ENCODE results near the gene IRF6. TPM values are rescaled to one million over a fixed set of nuclear protein-coding genes. Genes with fewer than 3 reads are reported as not detected.

The IRF6 gene
- total RNA-seq, 2 experiments from 2014 or later, result 0.48 to 0.64 TPM

DNA sequence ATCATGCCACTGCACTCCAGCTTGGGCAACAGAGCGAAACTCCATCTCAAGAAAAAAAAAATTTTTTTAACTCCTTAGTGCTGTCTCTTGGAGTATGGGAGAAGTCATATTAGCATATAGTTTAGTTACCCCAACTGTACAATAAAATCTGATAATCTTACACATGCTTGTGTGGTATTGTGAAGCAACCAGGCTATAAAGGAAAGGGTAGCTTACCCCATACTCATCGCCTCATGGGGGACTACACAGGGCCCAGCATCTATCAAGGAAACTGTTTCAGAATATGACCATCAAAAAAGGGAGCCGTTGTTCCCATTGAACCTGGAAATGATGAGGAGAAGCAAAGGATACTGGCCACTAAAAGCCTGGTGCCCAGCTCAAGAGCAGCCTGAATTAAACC lies 53.1 kb downstream of the IRF6 start:
- intact Hi-C loops (cut with micrococcal nuclease), result loop anchor here (1.0 to 10.0 kb wide), 6 partner anchors 15 to 1928 kb away; partner anchors contain the start of genes C1orf74 and UTP25
- Mint-ChIP-seq H3K4me3 (no peak overlapping the region), H3K27me3 (ENCODE audit: low read depth) (no peaks in the 10 kb centered on the region), H3K4me1 (ENCODE audit: low read depth) (peaks cover 68% of the 10 kb centered on the region), H3K36me3 (ENCODE audit: low read depth) (peaks cover 16% of the 10 kb centered on the region), H3K9me3 (no peaks in the 10 kb centered on the region), H3K27ac (peak overlapping the region; percentile 95)
- DNase-seq, result no peak
- CTCF ChIA-PET, result interaction anchor here (0.8 to 6.2 kb wide), 7 partner anchors 8 to 71 kb away, joined by 3 to 77 read pairs (median 3); no protein-coding TSS in a partner anchor

DNA sequence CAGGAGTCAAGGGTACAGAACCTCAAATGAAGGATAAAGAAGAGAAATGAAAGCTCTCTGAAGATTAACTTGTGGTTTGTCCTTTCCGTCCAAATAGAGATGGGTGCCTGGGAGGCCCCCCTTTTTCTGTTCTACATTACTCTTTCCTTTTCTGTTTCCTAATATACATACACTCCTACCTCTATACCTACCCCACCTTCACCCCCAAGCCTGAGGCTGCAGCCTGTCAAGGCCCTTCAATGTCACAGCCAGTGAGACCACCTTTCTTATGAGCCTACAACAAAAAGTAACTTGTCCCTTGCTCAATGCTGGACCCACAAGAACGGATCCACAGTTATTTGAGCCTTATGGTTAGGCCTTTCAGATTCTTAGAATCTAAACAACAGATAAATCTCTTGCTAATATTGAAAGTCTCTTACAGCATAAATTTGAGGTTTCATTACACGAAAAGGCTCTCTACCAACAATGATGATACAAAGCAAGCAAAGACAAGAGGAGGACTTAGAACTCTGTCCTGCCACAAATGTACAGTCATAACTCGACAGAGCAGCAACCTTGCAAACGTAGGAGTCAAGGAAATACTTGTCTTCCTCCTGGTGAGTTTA lies 54.2 kb downstream of the IRF6 start:
- Mint-ChIP-seq H3K4me3 (peak overlapping the region; percentile 56), H3K36me3 (ENCODE audit: low read depth) (peaks cover 7% of the 10 kb centered on the region), H3K27me3 (ENCODE audit: low read depth) (no peaks in the 10 kb centered on the region), H3K9me3 (no peaks in the 10 kb centered on the region), H3K4me1 (ENCODE audit: low read depth) (peaks cover 78% of the 10 kb centered on the region), H3K27ac (peak overlapping the region; percentile 95)
- peak; percentile 71 for DNase-seq
- intact Hi-C loops (cut with micrococcal nuclease), result loop anchor here (1.0 to 10.0 kb wide), 9 partner anchors 17 to 1927 kb away; partner anchors contain the start of genes C1orf74 and UTP25
- CTCF ChIA-PET, result interaction anchor here (0.7 to 8.7 kb wide), 13 partner anchors 9 to 175 kb away, joined by 3 to 77 read pairs (median 3); no protein-coding TSS in a partner anchor

DNA sequence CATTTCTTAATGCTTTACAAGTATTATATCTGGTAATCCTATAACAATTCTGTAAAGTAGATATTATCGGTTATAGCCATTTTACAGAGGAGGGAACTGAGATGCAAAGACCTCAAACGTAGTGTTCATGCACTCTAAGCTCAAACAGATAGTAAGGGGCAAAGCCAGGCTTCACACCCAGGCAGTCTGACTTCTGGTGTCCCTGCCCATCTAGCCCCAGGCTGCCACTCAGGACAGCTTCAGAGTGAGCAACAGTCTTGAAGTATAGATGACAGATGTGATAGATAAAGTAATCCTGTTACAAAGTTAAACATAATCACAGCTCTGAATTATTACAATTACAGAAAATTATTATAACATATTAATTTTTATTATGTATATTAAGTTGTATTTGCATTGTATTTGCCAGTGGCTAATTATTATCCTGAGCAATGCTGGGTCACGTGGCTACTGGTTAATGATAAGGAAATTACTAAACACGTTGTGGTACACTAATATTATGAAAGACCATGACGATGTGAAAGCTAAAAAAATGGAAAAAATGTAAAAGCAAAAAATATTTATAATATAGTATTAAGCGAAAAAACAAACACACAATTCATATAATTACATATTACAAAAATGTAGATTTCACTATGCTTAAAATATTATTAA lies 56.1 kb downstream of the IRF6 start:
- peaks cover 75% of the 10 kb centered on the region for H3K4me1 Mint-ChIP-seq (ENCODE audit: low read depth)

DNA sequence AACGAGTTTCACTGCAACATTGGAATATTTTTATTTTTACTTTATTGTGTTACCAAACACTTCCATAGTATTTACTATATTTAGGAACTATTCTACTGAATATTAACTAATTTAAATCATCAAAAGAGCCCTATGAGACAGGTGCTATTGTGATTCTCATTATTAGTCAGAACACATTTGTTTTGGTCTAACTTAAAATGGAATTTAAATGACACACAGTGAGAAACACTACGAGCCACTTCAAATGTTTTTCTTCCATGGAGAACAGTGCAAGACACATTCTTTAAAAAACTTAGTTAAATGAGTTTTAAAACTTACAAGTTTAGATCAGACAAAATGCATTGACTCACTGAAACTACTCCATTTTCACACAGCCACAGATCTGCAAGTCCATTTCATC lies 56.7 kb downstream of the IRF6 start:
- Mint-ChIP-seq H3K27ac (peak overlapping the region; percentile 77), H3K9me3 (no peaks in the 10 kb centered on the region), H3K4me3 (peak overlapping the region; percentile 9), H3K4me1 (ENCODE audit: low read depth) (peaks cover 74% of the 10 kb centered on the region), H3K27me3 (ENCODE audit: low read depth) (no peaks in the 10 kb centered on the region), H3K36me3 (ENCODE audit: low read depth) (no peaks in the 10 kb centered on the region)
- CTCF ChIA-PET, result interaction anchor here (0.8 to 8.7 kb wide), 42 partner anchors 9 to 183 kb away, joined by 3 to 77 read pairs (median 6); partner anchors contain the start of gene HSD11B1
- intact Hi-C loops (cut with micrococcal nuclease), result no loop called here
- DNase-seq, result no peak

More for the DNA sequence above, 56.1 kb downstream of the IRF6 start:
- H3K4me3 Mint-ChIP-seq, result peak overlapping the region; percentile 9
- no peaks in the 10 kb centered on the region for H3K9me3 Mint-ChIP-seq
- intact Hi-C loops (cut with micrococcal nuclease), result loop anchor here (10.0 kb wide), 1 partner anchor 1925 kb away; no protein-coding TSS in a partner anchor
- no peaks in the 10 kb centered on the region for H3K27me3 Mint-ChIP-seq (ENCODE audit: low read depth)
- H3K27ac Mint-ChIP-seq, result peak overlapping the region; percentile 77
- no peak for DNase-seq
- H3K36me3 Mint-ChIP-seq (ENCODE audit: low read depth), result no peaks in the 10 kb centered on the region
- CTCF ChIA-PET, result interaction anchor here (0.8 to 8.7 kb wide), 19 partner anchors 8 to 183 kb away, joined by 3 to 77 read pairs (median 5); no protein-coding TSS in a partner anchor

DNA sequence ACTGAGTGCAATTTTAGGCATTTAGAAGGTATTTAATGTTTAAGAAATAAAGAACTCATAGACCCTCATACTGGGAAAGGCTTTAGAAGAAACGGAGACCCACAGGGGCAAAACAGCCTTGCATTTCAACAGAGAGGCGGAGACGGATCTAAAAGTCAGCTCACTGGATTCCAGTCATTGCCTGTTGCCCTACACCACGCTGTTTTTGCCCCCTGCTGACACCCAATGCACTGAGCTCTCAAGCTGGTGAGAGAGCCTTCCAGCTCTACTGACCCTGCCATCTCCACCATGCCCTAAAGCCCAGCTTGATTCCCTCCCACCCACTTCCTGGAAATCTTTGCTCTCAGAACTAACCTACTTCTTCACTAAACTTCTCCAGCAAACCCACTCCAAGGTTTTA lies 57.3 kb downstream of the IRF6 start:
- intact Hi-C loops (cut with micrococcal nuclease), result no loop called here
- Mint-ChIP-seq H3K27ac (peak overlapping the region; percentile 91), H3K36me3 (ENCODE audit: low read depth) (no peaks in the 10 kb centered on the region), H3K9me3 (no peaks in the 10 kb centered on the region), H3K27me3 (ENCODE audit: low read depth) (no peaks in the 10 kb centered on the region), H3K4me1 (ENCODE audit: low read depth) (peaks cover 69% of the 10 kb centered on the region), H3K4me3 (no peak overlapping the region)
- CTCF ChIA-PET, result interaction anchor here (0.6 to 8.7 kb wide), 50 partner anchors 9 to 182 kb away, joined by 3 to 77 read pairs (median 5); partner anchors contain the start of genes G0S2 and HSD11B1
- no peak for DNase-seq

DNA sequence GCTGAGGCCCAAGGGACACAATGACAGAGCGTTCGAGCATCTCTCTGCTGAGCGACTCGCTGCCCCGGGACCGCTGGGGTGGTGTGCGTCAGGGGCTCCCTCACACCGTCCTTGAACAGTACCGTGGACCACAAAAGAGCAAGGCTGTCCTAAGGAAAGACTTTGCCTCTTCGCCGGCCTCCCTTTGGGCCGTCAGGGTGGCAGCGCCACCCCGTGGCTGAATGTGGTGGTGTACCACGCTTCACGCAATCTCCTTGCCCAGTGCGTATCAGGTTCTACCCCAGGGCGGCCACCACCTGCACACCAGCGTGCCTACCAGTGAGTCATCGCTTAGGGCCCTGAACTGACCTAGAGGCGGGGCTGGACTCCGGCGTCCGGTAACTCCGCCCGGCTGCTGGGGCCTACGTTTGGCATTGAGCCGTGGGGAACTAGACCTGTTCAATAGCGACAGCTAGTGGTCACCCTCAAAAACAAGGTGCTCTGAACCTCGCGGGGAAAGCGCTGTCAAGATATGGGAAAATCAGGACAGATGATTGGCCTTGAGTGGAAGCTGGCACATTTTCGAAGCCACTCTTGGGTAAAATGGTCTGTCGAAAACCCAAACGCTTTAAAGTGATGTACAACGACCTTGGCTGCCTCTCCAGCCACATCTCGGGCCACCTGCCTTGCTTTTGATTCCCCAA lies 58.2 kb downstream of the IRF6 start:
- peaks cover 71% of the 10 kb centered on the region for H3K4me1 Mint-ChIP-seq (ENCODE audit: low read depth)
- peak; percentile 92 for DNase-seq
- peak overlapping the region; percentile 66 for H3K4me3 Mint-ChIP-seq
- intact Hi-C loops (cut with micrococcal nuclease), result loop anchor here (1.0 kb wide), 9 partner anchors 11 to 178 kb away; no protein-coding TSS in a partner anchor
- no peaks in the 10 kb centered on the region for H3K27me3 Mint-ChIP-seq (ENCODE audit: low read depth)
- H3K9me3 Mint-ChIP-seq, result no peaks in the 10 kb centered on the region
- H3K36me3 Mint-ChIP-seq (ENCODE audit: low read depth), result no peaks in the 10 kb centered on the region
- CTCF ChIA-PET, result interaction anchor here (0.5 to 8.7 kb wide), 47 partner anchors 10 to 612 kb away, joined by 3 to 77 read pairs (median 5); partner anchors contain the start of genes G0S2 and HSD11B1
- H3K27ac Mint-ChIP-seq, result peak overlapping the region; percentile 91

DNA sequence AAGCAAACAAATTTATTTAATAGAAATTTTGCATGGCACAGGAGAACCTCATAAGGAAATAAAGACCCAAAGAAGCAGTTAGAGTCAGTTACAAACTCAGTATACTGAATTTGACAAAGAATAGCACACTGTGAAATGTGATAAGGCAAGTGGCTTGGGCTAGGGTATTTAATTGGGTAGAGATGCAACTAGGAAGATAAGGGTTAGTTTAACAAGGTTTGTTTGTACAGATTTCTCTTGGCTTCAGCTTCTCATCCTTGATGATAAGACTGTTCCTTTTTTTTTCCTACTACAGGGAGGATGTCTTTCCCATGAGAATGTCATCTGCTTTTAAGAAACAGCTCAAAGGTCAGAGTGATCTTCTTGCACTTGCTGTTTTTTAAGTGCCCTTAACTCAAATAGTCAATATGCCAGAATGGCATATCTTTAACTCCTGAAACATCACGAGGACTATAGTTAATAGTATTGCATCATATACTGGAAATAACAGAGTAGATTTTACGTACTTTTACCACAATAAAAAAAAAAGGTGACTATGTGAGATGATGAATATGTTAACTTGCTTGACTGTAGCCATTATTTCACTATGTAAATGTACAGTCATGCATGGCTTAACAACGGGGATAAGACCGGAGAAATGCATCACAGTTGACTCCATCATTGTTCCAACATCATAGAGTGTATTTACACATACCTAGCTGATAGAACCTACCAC lies 59.3 kb downstream of the IRF6 start:
- CTCF ChIA-PET, result interaction anchor here (0.6 to 8.7 kb wide), 16 partner anchors 10 to 177 kb away, joined by 3 to 55 read pairs (median 4); no protein-coding TSS in a partner anchor
- H3K4me1 Mint-ChIP-seq (ENCODE audit: low read depth), result peaks cover 71% of the 10 kb centered on the region
- H3K27ac Mint-ChIP-seq, result peak overlapping the region; percentile 91
- no peak for DNase-seq
- intact Hi-C loops (cut with micrococcal nuclease), result loop anchor here (1.0 kb wide), 9 partner anchors 10 to 177 kb away; no protein-coding TSS in a partner anchor
- no peak overlapping the region for H3K4me3 Mint-ChIP-seq
- H3K9me3 Mint-ChIP-seq, result no peaks in the 10 kb centered on the region
- H3K36me3 Mint-ChIP-seq (ENCODE audit: low read depth), result no peaks in the 10 kb centered on the region
- H3K27me3 Mint-ChIP-seq (ENCODE audit: low read depth), result no peaks in the 10 kb centered on the region

DNA sequence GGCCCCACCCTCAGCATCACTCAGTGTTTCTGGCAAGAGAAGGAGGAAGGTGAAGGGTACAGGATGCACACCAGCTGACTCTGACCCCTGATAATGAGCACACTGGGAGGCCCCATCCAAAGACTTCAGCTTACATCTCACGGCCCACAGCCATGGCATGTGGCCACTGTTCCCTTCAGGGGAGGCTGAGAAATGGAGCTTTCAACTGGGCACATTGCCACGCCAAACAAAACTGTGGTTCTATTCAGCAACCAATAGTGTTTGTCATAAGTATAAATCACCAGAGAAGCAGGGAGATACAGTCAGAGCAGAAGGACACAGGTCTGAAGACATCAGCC lies 62.8 kb downstream of the IRF6 start:
- Mint-ChIP-seq H3K9me3 (no peaks in the 10 kb centered on the region), H3K4me3 (no peak overlapping the region), H3K27ac (peak overlapping the region; percentile 70), H3K27me3 (ENCODE audit: low read depth) (no peaks in the 10 kb centered on the region), H3K4me1 (ENCODE audit: low read depth) (peaks cover 49% of the 10 kb centered on the region), H3K36me3 (ENCODE audit: low read depth) (no peaks in the 10 kb centered on the region)
- intact Hi-C loops (cut with micrococcal nuclease), result no loop called here
- CTCF ChIA-PET, result interaction anchor here (1.2 to 8.7 kb wide), 3 partner anchors 50 to 166 kb away, joined by 3 to 55 read pairs (median 6); no protein-coding TSS in a partner anchor
- DNase-seq, result peak; percentile 31

DNA sequence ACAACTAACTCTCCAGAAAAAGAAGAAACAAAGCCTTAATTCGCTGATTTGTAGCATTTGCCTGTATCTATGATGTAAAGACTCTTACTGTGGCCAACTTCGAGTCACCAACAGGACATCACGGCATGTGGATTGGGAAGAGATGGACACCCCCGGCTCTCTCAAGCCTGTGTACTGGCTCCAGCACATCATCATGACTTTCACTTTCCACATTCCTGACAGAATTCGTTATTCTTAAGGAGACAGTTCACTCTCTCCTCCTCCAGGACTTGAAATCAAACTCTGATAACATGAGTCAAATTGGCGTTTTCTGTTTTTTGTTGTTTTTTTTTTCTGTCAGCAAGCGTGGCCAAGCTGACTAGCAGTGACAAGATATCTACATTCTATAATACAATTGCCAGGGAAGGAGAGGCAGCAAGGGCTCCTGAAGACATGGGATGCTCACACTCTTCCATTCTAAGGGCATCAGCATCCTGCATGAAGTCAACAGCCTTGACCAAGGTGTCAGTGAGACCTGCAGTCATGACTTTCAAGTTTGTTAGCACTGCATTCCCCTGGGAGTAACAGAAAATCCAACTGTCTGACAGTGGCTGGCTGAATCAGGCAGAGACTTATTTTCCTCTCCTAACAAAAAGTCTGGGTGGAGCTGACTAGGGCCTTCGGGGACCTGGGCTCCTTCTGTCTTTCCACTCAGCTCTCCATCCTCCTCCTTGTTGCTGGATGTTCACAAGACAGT lies 63.4 kb downstream of the IRF6 start:
- Mint-ChIP-seq H3K27me3 (ENCODE audit: low read depth) (no peaks in the 10 kb centered on the region), H3K4me3 (no peak overlapping the region), H3K36me3 (ENCODE audit: low read depth) (no peaks in the 10 kb centered on the region), H3K9me3 (no peaks in the 10 kb centered on the region), H3K27ac (peak overlapping the region; percentile 70), H3K4me1 (ENCODE audit: low read depth) (peaks cover 48% of the 10 kb centered on the region)
- DNase-seq, result no peak
- intact Hi-C loops (cut with micrococcal nuclease), result no loop called here
- CTCF ChIA-PET, result interaction anchor here (1.2 to 8.7 kb wide), 3 partner anchors 49 to 165 kb away, joined by 3 to 55 read pairs (median 6); no protein-coding TSS in a partner anchor

DNA sequence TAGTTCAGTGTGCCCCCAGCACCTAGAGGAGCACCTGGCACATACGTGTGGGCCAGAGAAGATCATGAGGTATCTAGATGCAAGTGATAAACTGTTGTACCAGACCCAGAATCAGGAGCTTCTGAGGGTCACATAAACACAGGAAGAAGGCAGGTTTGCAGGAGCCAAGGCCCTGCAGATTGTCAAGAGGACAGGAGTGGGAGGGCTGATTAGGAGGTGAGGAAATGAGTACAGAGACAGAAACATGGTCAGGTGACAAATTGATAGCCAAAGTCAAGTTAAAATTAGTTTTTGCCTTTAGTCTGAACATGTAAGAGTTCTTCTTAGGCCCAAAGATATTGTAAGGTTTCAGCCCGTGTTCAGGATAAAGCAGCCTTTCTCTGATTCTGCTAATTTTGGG lies 64.1 kb downstream of the IRF6 start:
- no peaks in the 10 kb centered on the region for H3K36me3 Mint-ChIP-seq (ENCODE audit: low read depth)
- H3K4me1 Mint-ChIP-seq (ENCODE audit: low read depth), result peaks cover 47% of the 10 kb centered on the region
- no peaks in the 10 kb centered on the region for H3K27me3 Mint-ChIP-seq (ENCODE audit: low read depth)
- no peaks in the 10 kb centered on the region for H3K9me3 Mint-ChIP-seq
- H3K4me3 Mint-ChIP-seq, result no peak overlapping the region
- H3K27ac Mint-ChIP-seq, result peak overlapping the region; percentile 67
- intact Hi-C loops (cut with micrococcal nuclease), result no loop called here
- CTCF ChIA-PET, result interaction anchor here (1.9 kb wide), 1 partner anchor 49 kb away, joined by 6 read pairs; no protein-coding TSS in a partner anchor
- no peak for DNase-seq

DNA sequence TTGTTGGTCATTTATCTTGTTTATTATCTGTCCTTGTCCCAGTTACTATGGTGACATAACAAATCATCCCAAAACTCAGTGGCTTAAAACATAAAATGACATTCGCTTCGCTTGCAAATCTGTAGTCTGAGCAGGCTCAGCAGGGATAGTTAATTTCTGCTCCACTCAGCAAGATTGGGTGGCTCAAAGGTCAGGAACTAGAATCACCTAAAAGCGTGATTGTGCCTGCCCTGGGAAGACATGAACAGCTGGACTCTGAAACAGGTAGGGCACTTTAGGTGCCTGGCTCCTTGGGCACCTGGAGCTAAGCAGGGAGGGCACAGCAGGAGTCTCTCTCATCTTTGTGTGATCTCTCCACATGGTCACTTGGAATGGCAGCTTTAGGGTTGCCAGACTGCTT lies 64.7 kb downstream of the IRF6 start:
- Mint-ChIP-seq H3K9me3 (no peaks in the 10 kb centered on the region), H3K4me1 (ENCODE audit: low read depth) (peaks cover 47% of the 10 kb centered on the region), H3K27ac (peak overlapping the region; percentile 67), H3K27me3 (ENCODE audit: low read depth) (no peaks in the 10 kb centered on the region), H3K36me3 (ENCODE audit: low read depth) (no peaks in the 10 kb centered on the region), H3K4me3 (no peak overlapping the region)
- CTCF ChIA-PET, result interaction anchor here (0.6 to 0.7 kb wide), 2 partner anchors 83 to 370 kb away, joined by 3 to 5 read pairs; no protein-coding TSS in a partner anchor
- no peak for DNase-seq
- intact Hi-C loops (cut with micrococcal nuclease), result no loop called here

All from activated naive CD4-positive, alpha-beta T cell treated with anti-CD3 and anti-CD28 coated beads for 36 hours (primary cell).